ENCODE data around the gene SLC39A13.

- TF ChIP-seq EP300 (IDR thresholded peaks at IDR 0.05; ENCODE audit: low read depth) (no peak), CTCF (IDR thresholded peaks at IDR 0.05) (no peak)
Measured at GRCh38 chr11:47410370-47411264, 2.2 kb downstream of the SLC39A13 start.

Data from transverse colon (tissue), 3 donors.